ENCODE data around the gene OPCML.

DNA sequence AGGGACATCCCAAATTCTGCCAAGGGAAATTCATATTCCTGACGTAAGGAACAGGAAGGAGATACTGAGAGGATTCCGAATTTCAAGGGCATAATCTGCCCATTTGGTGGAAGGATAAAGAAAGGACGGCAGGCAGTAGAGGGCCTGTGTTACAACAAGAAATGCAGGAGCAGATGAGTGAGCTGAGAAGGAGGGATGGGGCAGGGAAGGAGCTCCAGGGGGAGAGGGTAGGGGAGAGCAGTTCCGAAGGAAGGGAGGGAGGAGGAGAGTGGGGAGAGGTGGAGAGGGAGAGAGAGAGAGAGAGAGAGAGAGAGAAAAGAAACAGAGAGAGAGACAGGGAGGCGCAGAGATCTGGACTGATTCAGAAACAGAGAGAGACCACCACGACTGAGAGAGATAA is 843 bp downstream of the OPCML start:
- no peak for TF ChIP-seq CSDC2 (CRISPR knock-in tag; IDR thresholded peaks at IDR 0.05)
- no peak for TF ChIP-seq GLIS3 (CRISPR knock-in tag; IDR thresholded peaks at IDR 0.05)
- TF ChIP-seq, protein P1, sequence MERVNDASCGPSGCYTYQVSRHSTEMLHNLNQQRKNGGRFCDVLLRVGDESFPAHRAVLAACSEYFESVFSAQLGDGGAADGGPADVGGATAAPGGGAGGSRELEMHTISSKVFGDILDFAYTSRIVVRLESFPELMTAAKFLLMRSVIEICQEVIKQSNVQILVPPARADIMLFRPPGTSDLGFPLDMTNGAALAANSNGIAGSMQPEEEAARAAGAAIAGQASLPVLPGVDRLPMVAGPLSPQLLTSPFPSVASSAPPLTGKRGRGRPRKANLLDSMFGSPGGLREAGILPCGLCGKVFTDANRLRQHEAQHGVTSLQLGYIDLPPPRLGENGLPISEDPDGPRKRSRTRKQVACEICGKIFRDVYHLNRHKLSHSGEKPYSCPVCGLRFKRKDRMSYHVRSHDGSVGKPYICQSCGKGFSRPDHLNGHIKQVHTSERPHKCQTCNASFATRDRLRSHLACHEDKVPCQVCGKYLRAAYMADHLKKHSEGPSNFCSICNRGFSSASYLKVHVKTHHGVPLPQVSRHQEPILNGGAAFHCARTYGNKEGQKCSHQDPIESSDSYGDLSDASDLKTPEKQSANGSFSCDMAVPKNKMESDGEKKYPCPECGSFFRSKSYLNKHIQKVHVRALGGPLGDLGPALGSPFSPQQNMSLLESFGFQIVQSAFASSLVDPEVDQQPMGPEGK (CRISPR knock-in tag; IDR thresholded peaks at IDR 0.05; ENCODE audit: borderline replicate concordance): no peak
- TF ChIP-seq ZFP30 (CRISPR knock-in tag; IDR thresholded peaks at IDR 0.05): no peak

Data from SK-N-SH treated with all-trans-retinoic acid at 6 μM for 48 hours (cell line).